HEK293T (cell line): Measurements from ENCODE around the gene PAX4.

Source experiments
- SUZ12 ChIP-seq: fragments of 450-650 bp; IDR thresholded peaks from 2 replicates; pipeline ENCODE4 v1.6.1; 2016; ENCODE audit warnings: mild to moderate bottlenecking
- TARDBP ChIP-seq: fragments of 450-650 bp; IDR thresholded peaks from 2 replicates; pipeline ENCODE4 v1.6.1; 2016
- ZNF384 ChIP-seq: fragments of 450-650 bp; IDR thresholded peaks from 2 replicates; pipeline ENCODE4 v1.6.1; 2016

- TF ChIP-seq TARDBP = no peak
- TF ChIP-seq ZNF384 = no peak
- no peak for TF ChIP-seq SUZ12
These were observed 39.1 kb downstream of the PAX4 start for GRCh38 chr7:127578711-127579275.
